GM11168 (cell line): ENCODE results near the gene ALLC.

Experiments used
- in situ Hi-C: fragments of 300-500 bp; cut with MboI; formaldehyde crosslinking; loops from one replicate; pipeline ENCODE4 v1.12.0; 2022; ENCODE audit warnings: low sequenced_read_pairs; ENCODE audit not compliant: unreplicated experiment

The ALLC gene

GRCh38 chr2:3670941-3671340, 12.9 kb downstream of the ALLC start:
- in situ Hi-C loops: no loop called here

- in situ Hi-C loops: no loop called here
These were observed 15.1 kb downstream of the ALLC start for GRCh38 chr2:3672861-3673678.

- in situ Hi-C loops: no loop called here
These were observed 16.3 kb downstream of the ALLC start for GRCh38 chr2:3674066-3674845.

GRCh38 chr2:3675687-3676086, 17.7 kb downstream of the ALLC start:
- in situ Hi-C loops: no loop called here

GRCh38 chr2:3677436-3677835, 19.4 kb downstream of the ALLC start:
- in situ Hi-C loops: no loop called here

GRCh38 chr2:3678212-3678611, 20.2 kb downstream of the ALLC start:
- in situ Hi-C loops: no loop called here

GRCh38 chr2:3679180-3679579, 21.2 kb downstream of the ALLC start:
- in situ Hi-C loops: no loop called here

- in situ Hi-C loops: no loop called here
These were observed 21.8 kb downstream of the ALLC start for GRCh38 chr2:3679616-3680393.

- in situ Hi-C loops: no loop called here
These were observed 22.7 kb downstream of the ALLC start for GRCh38 chr2:3680548-3681345.

- in situ Hi-C loops: no loop called here
These were observed 23.6 kb downstream of the ALLC start for GRCh38 chr2:3681625-3682024.

GRCh38 chr2:3682811-3683210, 24.8 kb downstream of the ALLC start:
- in situ Hi-C loops: no loop called here

GRCh38 chr2:3683748-3684454, 25.9 kb downstream of the ALLC start:
- in situ Hi-C loops: no loop called here

- in situ Hi-C loops: no loop called here
These were observed 32.2 kb downstream of the ALLC start for GRCh38 chr2:3689998-3690748.

- in situ Hi-C loops: no loop called here
These were observed 34.4 kb downstream of the ALLC start for GRCh38 chr2:3692375-3692774.

- in situ Hi-C loops: no loop called here
These were observed 38.5 kb downstream of the ALLC start for GRCh38 chr2:3696545-3696944.

- in situ Hi-C loops: no loop called here
These were observed 43.1 kb downstream of the ALLC start for GRCh38 chr2:3701071-3701470.

- in situ Hi-C loops: no loop called here
These were observed 45.3 kb downstream of the ALLC start, which contains the start of gene DCDC2C for GRCh38 chr2:3703236-3703756. DCDC2C (plus strand) TSS chr2:3703575; CDS start chr2:3703752, 177 bp downstream.

- in situ Hi-C loops: no loop called here
These were observed 45.9 kb downstream of the ALLC start for GRCh38 chr2:3703757-3704355.
